Femur (tissue), 1 donor: ENCODE data around the gene CLCA2.

Experiments used
- DNase-seq: peaks from one replicate; pipeline ENCODE4 v3.0.0-alpha.2; 2017

Gene CLCA2, protein sequence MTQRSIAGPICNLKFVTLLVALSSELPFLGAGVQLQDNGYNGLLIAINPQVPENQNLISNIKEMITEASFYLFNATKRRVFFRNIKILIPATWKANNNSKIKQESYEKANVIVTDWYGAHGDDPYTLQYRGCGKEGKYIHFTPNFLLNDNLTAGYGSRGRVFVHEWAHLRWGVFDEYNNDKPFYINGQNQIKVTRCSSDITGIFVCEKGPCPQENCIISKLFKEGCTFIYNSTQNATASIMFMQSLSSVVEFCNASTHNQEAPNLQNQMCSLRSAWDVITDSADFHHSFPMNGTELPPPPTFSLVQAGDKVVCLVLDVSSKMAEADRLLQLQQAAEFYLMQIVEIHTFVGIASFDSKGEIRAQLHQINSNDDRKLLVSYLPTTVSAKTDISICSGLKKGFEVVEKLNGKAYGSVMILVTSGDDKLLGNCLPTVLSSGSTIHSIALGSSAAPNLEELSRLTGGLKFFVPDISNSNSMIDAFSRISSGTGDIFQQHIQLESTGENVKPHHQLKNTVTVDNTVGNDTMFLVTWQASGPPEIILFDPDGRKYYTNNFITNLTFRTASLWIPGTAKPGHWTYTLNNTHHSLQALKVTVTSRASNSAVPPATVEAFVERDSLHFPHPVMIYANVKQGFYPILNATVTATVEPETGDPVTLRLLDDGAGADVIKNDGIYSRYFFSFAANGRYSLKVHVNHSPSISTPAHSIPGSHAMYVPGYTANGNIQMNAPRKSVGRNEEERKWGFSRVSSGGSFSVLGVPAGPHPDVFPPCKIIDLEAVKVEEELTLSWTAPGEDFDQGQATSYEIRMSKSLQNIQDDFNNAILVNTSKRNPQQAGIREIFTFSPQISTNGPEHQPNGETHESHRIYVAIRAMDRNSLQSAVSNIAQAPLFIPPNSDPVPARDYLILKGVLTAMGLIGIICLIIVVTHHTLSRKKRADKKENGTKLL

DNA sequence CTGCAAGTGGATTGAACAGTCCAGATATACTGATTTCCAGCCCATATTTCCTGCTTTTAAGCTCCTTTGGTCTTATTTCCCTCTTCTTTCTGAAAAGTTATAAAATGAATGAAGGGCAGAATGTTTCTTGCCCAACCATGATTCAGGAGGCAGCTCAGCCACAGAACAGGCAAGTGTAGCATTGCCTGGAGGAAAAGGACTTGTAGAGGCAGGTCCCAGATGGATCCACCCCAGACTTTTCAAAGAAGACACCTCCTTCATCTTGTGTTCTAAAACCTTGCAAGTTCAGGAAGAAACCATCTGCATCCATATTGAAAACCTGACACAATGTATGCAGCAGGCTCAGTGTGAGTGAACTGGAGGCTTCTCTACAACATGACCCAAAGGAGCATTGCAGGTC, at the start of gene CLCA2:
TSS of gene CLCA2 (plus strand) at position 299 of the 400 bp plus-strand sequence. CDS start at position 376, 77 bp downstream.
- no peak for DNase-seq

DNA sequence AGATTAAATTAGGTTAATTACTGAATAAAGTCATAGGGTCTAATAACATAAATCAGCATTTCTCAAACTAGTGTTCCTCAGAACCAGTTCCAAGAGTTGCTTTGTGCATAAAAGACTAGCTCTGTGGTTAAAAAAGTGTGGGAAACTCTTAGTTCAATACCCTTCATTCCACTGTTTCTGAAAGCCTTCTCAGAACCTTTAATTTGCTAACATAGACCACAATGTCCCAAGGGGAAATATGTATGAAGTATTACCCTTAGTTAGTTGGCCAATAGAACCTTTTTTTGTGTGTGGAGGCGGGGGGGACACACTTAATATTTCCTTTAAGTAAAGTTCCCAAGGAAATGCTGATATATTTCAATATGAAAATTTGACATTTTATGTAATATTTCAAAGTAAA, 48.3 kb upstream of the CLCA2 start:
- DNase-seq = no peak

DNA sequence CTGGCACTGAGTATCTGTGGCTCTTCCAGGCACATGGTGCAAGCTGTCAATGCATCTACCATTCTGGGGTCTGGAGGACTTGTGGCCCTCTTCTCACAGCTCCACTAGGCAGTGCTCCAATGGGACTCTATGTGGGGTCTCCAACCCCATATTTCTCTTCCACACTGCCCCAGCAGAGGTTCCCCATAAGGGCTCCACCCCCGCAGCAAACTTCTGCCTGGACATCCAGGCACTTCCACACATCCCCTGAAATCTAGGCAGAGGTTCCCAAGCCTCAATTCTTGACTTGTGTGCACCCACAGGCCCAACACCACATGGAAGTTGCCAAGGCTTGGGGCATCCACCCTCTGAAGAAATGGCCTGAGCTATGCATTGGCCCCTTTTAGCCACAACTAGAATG, 46.6 kb upstream of the CLCA2 start:
- no peak for DNase-seq

DNA sequence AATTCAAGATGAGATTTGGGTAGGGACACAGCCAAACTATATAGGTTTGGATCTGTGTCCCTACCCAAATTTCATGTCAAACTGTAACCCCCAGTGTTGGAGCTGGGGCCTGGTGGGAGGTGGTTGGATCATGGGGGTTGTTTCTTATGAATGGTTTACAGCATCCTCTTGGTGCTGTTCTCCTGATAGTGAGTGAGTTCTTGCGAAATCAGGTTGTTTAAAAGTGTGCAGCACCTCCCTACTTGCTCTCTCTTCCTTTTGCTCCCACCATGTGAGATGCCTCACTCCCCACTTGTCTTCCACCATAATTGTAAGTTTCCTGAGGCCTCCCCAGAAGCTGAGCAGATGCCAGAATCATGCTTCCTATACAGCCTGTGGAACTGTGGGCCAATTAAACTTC, 45.2 kb upstream of the CLCA2 start:
- no peak for DNase-seq

DNA sequence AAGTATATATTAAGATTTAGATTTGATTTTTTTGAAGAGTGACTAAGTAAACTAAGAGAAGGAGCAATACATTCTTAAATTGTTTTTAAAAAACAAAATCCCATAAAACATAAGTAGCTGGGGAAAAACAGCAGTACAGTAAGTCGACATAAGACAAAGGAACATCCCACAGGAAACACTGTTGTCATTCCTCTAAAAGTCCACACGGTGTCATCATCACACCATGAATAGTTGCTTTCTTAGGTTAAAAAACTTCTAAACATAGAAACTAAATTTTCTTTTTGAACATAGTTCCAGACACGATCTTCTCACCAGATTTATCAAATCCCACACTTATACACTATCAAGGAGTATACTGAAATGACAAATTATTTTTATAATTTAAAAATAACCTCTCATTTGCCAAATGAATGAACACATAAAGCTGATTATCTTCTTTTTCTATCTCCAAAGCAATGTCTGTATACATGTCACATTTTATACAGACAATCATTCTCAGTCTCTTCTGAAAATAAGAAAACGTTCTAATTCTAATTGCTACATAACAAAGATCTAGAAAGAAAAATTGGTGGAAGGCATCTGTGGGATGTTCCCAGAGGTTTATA, 43.6 kb upstream of the CLCA2 start:
- no peak for DNase-seq

DNA sequence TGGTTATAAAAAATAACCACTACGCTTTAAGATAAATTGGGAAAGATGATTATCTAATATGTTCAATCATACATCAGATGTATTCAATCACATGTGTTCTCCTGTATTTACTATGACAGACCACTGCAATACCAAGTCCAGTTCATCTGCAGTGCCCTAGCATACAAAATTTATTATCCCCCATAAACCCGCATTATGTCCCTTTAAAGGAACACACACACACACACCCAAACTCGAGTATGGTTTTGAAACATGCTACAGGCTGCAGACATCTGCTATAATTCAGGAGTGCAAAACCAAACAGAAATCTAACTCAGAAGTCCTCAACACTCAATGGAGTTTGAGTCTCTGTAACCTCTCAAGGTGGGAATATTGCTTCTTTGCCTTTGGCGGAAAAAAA, 42.7 kb upstream of the CLCA2 start:
- no peak for DNase-seq

DNA sequence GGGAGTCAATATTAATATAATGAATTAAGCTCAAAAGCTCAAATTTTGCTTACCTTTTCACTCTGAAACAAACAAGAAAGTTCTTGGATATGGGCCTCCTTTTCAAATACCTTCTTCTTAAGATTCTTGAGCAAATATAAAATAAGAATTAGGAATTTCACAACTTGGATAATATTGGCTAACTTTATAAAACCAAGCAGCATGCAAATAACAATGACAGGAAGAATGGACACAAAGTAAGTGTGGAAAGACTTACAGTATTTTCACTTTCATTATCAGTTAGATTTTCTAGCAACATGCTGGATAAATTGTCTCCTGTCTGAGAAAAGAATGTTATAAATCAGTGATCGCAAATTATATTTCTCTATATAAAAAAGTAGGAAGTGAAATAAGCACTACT, 41.1 kb upstream of the CLCA2 start:
- DNase-seq = no peak

DNA sequence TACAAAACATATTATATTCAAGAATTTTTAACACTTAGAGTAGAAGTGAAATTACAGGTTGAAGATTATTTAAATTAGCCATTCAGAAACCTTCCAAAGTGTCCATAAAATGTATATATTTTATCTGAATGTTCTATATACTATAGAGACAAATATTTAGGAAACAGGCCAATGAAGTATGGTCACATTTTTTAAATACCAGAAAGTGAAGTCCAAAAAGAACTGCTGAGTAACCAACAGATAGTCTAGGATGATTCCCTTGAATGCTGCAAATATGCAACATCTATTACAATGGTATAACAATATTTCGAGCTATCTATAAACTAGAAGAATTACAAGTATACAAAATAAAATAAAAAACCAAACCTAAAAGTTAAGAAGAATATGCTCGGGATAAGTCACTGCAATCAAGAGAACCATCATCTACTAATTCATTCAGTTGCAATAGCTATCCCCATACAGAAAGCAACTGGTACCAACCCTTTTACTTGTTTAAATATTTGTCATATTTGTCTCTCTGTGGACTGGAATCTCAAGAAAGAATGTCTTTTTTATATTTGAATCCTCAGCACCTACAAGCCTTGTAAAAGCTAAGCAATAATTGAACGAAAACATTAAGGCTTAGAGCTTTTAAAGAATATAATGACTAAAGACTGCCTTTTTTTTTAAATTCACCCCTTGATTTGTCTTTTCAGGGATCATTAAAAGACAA, 35.9 kb upstream of the CLCA2 start:
- DNase-seq = no peak

DNA sequence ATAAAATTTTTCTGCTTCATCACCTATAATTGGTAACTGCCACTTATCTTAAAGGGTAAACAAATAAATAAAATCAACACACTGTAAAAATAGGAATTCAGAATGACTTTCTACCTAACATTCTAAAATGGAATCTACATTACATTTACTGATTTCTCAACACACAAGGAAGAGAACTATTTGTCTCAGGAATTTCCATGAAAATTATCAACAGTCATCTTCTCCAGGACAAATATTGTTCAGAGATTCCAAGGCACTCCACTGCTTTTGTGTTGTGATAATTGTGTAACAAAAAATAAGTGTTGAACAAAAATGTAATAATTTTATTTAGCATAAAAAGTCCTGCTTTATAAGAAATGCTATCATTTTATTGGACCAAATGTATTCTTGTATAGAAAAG, 35.2 kb upstream of the CLCA2 start:
- DNase-seq = no peak

DNA sequence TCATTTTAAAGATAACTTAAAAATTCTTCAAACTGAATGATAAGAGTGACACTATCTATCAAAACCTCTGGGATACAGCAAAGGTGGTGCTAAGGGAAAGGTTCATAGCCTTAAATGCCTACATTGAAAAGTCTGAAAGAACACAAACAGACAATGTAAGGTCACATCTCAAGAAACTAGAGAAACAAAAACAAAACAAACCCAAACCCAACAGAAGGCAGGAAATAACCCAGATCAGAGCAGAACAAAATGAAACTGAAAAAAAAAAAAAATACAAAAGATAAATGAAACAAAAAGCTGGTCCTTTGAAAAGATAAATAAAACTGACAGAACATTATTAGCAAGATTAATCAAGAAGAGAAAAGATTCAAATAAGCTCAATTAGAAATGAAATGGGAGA, 34.7 kb upstream of the CLCA2 start:
- no peak for DNase-seq

DNA sequence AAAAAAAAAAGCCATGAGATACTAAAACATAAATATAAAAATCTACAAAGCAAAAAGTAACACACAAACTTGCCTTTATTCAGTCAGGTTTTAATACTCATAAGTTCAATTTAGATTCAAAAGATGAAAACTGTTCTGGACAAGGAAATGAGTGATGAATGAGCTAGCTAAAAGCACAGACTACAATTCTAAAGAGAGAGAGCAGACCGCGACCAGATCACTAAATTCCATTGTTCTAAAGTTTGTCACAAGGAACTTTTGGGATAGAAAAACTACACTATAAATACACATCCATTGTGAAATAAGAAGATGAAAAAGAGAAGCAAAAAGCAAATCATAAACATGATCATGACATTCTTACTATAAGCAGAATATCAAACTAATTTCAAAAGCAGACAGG, 29.6 kb upstream of the CLCA2 start:
- no peak for DNase-seq

DNA sequence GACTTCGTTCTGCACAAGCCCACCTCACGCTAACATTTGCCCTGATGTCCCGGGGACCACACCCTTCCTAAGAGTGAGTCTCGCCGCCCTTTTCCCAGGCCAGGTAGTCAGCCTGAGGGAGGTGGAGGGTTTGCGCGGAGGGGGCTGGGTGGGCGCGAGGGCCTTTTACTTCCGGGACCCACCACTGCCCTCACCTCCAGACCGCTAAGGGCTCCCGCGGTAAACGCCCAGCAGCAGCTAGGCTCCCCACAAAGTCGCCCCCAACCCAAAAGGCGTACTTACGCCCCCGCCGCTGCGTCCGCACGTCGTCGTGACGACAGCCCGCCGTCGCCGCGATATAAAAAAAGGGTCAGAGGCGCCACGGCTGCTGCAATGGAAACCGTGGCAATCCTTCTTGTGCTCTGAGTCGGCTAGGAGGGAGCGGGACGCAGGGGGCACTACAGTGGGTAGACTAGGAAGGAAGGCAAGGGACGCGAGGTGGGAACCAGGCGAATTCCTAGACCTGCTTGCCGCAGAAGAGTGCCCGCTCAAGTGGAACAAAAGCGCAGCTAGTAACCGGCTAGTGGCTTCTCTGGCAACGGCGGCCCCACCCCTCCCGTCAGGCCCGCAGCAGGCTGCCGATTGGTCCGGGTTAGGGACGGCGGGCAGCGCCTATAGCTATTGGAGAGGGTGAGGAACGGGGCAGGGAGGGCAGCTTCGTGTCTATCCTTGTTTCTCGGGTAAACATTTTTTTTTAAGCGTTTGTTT, 28.0 kb upstream of the CLCA2 start, which contains the start of gene ODF2L:
TSS of gene ODF2L (minus strand) at position 573 of the 747 bp plus-strand sequence. CDS start 9,296 bp downstream, outside the sequence.
- peak; percentile 95 for DNase-seq

DNA sequence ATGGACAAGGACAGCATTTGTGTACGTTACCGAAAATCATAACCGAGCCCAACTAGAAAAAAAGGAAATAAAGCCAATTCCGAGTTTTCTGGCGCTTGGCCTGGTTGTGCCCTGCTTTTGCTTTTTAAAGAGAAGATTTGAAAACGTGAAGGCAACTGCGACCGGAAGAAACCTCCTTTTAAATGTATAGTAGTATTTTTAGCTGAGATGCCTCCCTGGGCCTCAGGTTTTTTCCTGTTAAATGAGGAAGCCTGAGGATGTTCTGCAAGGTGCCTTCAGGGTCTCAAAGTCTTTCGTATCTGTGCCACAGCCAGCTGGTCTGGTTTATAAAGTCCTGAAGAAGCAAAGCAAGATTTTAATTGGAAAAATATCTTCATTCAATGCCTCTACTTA, 27.5 kb upstream of the CLCA2 start:
- DNase-seq = no peak

DNA sequence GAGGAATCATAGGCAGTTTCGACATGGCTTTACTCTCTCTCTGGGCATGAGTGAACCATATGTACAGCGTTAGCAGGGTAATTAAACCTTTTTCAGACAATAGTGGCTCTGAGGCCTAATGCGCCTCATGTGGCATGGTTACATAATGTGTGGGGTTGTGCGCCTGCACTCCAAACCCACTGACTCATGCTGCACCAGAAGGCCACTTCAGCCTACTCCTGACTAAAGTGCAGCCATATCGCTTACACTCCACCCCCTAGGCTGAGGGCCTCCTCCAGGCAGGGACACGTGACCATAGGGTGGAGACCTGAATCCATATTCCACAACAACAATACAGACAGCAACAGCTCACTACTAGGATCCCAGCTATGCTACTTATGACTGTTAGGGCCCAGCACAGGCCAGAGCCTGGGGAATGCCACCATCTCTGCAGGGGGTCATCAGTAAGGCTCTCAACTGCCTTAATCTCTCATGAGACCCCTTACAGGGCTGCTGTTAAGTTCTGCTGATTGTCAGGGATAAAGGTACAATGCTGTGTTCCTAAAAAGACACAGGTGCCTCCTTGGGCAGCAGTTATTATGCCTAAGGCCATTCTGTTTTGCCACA, 14.5 kb upstream of the CLCA2 start:
- DNase-seq = no peak

DNA sequence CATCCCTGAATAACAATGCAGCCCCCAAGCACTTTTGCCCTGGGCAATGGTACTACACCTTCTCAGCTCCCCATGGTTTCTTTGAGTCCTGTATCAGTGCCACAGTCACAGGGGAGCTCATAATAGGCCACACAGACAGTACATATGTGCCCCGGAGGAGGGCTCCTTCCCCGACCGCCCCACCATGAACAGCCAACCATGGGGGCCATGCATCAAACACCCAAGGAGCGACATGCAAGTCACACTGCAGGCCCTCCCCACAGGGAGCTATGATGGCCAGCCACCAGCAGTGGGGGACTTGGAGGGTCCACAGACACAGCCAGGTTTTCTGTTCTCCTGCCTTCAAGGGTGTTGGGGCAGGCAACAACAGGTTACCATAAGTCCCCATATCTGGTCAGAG, 13.1 kb upstream of the CLCA2 start:
- no peak for DNase-seq

DNA sequence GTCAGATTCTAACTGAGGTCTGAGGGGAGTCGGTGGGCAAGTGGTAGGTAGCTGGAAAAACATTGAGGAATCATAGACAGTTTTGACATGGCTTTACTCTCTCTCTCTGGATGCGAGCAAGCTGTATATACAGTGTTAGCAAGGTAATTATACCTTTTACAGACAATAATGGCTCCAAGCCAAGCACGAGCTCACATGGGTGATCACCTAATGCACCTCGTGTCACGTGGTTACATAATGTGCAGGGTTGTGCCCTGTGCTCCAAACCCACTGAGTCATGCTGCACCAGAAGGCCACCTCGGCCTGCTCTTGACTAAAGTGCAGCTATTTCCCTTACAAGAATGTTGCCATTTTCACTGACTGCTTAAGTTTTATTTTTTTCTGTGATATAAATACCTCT, 7.6 kb upstream of the CLCA2 start:
- DNase-seq = no peak

DNA sequence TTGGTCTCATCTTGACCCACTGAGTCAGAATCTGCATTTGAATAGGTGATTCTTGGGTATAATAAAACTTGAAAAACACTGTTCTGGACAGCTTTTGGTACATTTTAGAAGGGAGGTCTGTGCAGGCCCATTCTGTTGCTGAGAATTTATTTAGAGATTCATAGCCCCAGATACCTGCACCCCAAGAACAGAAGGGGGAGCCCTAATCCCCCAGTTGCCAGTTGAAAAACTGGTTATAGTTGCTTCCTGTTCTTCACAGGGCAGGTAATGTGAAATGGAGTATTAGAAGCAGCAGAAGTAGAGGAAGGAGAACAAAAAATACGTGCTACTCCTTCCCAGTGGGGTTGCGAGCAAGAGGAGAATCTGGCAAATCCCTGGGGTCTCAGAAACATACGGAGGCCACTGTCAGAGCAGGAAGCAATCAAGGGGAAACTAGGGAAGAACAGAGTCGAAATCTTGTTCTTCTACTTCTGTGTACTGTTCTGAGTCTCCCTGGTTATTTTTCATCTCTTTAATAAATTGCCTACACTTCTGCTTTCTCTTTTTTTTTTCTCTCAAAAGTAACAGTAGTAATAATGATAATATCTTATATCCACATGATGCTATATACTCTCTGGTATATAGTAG, 4.6 kb upstream of the CLCA2 start:
- DNase-seq = no peak

DNA sequence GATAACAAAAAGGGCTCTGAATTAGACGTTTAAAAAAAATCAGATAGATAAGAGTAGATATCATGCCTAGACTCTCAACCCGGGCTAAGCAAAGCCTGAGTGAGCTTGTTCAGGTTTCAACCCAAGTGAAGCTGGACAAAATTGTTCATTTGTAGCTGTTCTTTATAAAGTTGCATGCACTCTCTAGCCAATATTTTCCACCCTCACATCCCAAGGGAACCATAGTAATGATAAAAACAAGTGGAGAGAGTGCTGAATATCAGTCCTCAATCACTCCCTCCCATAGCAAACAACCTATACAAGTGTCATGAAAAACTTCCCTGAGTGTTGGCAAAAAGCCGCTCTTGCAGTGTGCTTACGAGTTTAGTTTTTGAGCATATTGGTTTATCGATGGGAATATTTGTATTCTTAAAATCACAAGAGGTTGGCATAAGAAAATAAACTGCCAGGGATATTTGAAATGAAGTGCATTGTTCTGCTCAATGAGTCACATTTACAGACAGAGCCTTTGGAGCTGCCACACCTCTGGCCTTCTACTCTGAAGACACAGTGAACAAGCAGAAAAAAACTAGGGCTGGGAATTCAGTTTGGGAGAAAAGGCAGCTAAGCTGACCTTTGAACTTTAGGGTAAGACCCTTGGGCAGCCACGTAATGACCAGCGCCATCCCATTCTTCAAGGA, 2.2 kb upstream of the CLCA2 start:
- DNase-seq = no peak

DNA sequence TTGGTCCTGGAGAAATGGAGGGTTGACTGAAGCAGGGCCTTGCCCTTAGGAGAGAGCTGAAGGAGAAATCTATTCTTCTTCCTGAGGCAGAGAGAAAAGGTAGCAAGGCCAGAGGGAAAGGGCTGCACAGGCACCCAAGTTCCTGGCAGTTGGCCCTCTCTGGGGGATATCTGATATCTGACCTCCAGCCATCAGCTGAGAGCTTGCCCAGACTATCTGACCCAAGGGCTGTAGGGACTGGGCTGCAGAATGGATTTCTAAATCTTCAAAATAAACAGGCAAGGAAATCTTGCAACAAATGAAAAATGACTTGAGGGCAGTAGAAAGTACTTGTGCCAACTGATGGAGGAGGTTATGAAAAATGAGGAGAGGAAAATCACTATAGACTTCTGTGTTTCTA, 498 bp upstream of the CLCA2 start:
- DNase-seq = no peak

DNA sequence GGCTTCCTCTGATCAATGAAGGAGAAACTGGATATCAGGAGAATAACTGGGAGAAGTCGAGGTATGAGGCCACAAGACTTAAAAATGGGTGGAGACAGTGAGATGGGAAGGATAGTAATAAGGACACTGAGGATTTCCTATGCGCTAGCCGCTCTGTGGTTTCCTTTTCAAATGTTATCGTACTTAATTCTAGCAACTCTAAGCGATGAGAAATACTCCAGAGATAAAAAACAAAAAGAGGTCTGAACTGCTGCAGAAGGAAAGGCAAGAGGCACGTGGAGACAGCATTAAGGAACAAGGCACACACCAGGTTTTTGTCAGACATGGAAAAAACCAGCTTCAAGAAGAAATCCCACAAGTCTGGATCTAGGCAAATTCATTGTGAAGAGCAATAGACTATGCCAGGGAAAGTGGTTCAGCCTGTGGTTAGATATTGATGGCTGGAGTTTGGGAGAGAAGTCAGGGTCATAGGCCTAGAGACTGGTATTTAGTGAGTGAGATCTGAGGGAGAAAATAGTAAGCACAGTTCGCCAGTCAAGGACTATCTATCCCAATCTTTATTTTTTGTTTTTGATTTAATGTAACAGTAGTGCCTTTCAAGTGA, 5.3 kb downstream of the CLCA2 start:
- DNase-seq = no peak
